Daoy (cell line): ENCODE data around the gene TENT4A. TPM values are rescaled to one million over a fixed set of nuclear protein-coding genes. Genes with fewer than 3 reads are reported as not detected.

Source experiments
- DNase-seq: peaks from one replicate; pipeline ENCODE4 v3.0.0-alpha.2; 2015; ENCODE audit warnings: low read depth
- total RNA-seq: library from RNA; depleted of rRNA; stranded (reverse); fragments of >200 nt; shearing (Covaris generic); gene quantifications from 2 replicates; pipeline ENCODE4 v1.2.3, GENCODE V29; 2014

The TENT4A gene
- total RNA-seq, 1 experiment from 2014 or later: 5.4 TPM

- DNase-seq: no peak
Measured at GRCh38 chr5:6731465-6732237, 18.4 kb downstream of the TENT4A start.

- peak; percentile 90 for DNase-seq
Measured at GRCh38 chr5:6732634-6733410, 19.6 kb downstream of the TENT4A start.

- DNase-seq: peak; percentile 39
Measured at GRCh38 chr5:6733411-6734242, 20.4 kb downstream of the TENT4A start.

- DNase-seq: no peak
Measured at GRCh38 chr5:6734243-6734700, 21.0 kb downstream of the TENT4A start.

GRCh38 chr5:6734781-6735180 is 21.5 kb downstream of the TENT4A start:
- DNase-seq: no peak

DNA sequence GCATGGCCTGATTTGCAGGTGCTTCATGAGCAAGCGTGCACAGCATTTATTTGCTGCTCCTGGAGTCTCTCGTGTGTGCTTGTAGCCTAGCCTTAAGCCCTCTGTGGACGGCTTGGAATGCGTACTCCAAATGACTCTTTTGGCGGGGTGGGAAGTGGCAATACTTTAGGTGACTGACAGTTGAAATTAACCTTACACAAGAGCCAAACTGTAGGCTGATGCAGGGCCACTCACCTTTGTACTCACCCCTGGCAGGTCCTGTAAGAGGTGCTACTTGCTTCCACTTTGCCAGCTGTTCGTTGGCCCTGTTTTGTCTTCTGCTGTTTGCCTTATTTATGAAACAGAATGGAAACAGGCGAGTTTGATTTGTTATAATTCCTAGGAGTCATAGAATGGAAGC is 22.9 kb downstream of the TENT4A start:
- no peak for DNase-seq

DNA sequence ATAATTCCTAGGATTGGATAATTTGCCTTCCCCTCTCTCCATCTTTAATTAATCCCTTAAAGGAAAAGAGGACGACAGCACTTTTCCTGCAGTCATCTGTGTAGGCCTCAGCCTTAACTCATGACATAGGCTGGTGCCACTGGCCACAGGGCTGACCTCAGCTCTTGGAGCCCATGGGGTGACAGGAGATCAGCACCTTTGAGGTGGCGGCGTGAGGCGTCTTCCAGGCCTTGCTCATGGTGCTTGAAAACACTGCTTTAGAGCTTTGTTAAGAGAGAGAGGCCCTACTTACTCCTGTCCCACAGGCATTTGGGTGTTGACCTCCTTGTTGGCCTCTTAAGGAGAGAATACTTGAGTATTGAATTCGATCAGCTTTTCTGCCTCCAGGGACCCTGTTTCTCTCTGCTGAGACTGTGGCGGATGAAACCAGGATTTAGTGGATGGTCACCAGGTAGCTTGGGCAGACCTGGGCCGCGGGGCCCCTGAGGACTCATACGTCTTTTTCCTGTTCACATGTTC is 23.4 kb downstream of the TENT4A start:
- no peak for DNase-seq

DNA sequence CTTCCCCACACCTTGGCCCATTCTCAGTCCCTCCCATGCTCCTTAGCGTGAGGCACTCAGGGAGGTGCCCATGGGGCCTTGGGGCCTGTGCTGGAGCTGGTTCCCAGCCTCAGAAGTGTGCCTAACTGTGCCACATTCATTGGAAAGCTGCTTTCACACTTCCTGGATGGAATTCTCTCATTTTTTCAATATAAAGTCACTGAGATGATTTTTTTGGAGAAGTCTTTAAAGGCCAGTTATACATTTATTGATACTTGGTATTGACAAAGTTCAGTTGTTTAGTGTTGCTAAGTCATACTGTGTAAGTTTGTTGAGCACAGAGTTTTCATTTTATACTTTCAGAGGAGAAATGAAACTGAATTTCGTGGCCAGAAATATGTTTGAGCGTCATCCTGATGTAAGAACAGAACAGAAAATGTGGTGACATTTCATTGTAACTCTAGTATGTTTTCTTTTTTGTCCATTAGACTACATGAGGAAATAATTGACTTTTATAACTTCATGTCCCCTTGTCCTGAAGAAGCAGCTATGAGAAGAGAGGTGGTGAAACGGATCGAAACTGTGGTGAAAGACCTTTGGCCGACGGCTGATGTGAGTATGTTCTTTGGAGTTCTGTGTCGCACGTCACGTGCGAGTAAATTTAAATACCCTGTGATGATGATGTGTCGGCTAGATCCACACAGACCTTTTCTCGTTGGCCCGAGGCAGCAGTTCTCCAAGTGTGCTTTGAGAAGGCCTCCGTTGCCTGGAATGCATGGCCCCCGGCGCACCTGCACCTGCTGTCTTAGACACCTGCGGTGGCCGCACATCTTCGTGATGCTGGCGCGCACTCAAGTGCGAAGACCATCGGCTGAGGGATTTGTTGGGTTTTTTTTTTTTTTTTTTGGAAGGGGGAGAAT is 24.1 kb downstream of the TENT4A start:
- no peak for DNase-seq

GRCh38 chr5:6739603-6740002 is 26.4 kb downstream of the TENT4A start:
- no peak for DNase-seq

DNA sequence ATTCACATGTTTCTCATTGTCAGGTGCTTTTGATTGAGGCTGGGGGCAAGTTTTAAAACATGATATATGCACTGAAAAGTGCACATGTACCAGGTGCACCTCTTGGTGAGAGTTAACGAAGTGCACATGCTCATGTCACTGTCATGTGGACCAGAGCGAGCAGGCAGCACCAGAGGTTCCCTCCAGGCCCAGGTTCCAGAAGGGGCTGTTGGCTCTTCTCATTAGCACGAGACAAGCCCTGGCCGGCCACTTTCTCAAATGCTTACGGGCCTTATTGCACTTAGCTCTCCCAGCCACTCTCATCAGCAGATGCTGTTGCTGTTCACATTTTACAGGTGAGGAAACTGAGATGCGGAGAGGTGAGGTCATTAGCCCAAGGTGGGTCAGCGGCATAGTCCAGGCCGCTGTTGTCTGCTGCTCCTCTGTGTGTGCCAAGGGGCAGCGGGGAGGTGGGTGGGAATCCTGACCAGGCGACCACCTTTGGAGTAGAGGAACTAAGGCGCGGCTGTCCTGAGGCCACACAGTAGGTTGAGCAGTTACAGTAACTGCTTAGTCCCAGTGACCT is 27.4 kb downstream of the TENT4A start:
- no peak for DNase-seq

DNA sequence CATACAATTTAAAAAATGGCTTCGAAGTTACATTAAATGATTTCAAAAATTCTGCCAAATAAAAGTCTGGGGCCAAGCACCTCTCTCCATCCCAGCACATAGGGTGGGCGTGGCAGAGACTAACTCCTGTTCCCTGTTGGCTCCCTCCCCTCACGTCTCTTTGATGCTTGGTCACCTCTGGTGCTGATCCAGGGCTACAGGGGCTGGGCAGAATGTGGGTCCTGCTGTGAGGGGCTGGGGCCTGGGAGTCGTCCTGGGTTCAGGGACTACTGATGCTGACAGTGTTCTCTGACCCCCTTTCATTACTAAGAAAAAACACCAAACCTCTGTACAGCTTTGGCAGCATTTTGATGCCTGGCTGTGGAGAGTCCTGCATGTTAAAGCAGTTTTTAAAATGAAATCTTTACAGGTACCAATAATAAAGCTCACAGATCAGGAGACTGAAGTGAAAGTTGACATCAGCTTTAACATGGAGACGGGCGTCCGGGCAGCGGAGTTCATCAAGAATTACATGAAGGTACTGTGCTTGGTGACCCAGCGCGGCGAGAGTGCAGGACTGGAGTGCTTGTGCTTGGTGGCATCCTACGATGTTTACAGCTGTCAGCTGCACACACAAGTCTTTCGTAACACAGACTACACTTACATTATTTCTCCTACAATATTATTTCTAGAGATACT is 29.0 kb downstream of the TENT4A start:
- DNase-seq: no peak

GRCh38 chr5:6743161-6743560 is 29.9 kb downstream of the TENT4A start:
- no peak for DNase-seq

DNA sequence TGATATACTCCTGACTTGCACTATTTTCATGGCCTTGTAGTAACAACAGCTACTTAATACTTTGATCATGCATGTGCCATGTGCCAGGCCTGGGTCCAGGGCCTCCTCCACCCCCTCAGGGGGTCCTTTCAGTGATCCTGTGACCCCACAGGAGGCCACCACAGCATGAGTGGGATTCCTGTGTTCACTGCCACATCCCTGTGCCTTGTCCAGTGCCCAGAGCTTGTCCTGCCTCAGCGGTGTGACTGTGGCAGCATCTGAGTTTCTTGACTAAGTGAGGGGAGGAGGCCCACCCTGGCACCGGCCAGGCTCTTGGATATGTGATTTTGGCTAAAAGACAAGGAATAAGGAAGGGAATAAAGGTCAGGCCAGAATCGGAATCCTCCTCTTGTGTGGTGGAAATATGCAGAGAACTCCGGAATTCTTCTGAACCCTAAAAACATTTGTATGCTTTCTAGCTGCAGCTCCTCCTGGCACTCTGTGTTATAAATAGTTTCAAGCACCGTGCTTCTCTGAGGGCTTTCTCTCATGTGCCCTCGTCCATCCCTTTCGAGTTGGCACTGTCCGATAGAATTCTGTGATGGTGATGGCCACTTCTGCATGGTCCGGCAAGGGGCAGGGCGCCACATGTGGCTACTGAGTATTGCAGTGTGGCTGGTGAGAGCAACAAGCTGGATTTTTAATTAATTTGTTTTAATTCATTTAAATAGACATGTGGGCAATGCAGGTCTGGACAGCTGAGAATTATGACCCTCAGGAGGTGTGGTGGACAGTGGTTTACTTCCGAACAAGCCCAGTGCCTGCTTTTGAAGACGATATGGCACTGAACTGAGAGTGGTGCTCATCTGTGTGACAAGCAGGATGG is 31.8 kb downstream of the TENT4A start:
- no peak for DNase-seq

- peak; percentile 37 for DNase-seq
Measured at GRCh38 chr5:6745706-6746222, 32.5 kb downstream of the TENT4A start.

- DNase-seq: no peak
Measured at GRCh38 chr5:6746244-6746643, 33.0 kb downstream of the TENT4A start.

DNA sequence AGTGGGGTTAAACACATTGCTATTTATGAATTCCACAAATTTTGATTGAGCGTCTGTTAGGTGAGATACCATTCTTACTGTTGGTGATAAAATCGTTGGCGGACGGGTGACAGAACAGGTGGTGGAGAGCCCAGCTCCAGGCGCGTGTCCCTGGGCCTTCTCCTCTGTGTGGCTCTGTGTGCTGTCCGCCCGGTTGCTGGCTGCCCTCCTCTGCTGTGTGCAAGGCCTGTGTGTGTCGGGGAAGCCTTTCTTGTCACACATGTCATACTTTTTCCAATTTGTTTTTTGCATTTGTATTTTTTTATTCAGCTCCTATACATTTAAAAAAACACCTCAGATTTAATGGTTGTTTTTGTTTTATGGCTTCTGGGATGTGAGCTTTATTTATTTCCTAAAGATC is 33.9 kb downstream of the TENT4A start:
- no peak for DNase-seq

GRCh38 chr5:6748142-6748541 is 34.9 kb downstream of the TENT4A start:
- DNase-seq: no peak

DNA sequence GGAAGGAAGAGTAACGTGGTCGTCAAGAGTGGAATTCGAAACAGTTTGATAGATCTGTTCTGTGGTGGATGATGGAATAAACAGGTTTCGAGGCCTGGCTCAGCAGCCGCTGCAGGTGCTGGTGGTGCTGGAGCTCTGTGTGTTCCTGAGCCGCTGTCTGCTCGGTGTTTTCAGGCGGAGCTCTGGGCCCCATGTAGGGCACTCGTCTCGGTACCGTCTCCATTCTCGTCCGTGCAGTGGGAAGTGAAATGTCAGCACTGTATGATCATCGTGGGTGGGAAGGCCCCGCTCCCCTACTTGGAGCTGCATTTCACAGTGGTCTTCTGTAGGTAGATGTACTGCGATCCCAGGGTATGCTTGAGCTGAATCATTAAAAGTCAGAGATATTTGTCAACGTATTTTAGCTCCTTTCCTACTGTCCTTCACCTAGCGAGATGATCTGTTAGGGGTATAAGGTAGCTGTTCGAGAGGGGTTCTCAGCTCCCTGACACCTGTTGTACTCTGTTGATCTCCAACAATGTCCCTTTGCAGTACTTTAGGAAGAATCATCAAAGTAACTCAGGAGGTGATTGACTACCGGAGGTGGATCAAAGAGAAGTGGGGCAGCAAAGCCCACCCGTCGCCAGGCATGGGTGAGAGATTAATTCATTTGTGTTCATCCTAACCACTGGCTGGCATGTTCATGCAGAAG is 35.9 kb downstream of the TENT4A start:
- DNase-seq: no peak
